GM18873 (cell line): ENCODE measurements around the gene PLXND1.

ENCODE experiments used
- ATAC-seq: cut with Tn5 transposase; IDR thresholded peaks from one replicate; pipeline ENCODE4 v1.9.1; 2021; ENCODE audit warnings: mild to moderate bottlenecking, moderate library complexity, moderate number of reproducible peaks; ENCODE audit not compliant: unreplicated experiment, low FRiP score

The PLXND1 gene

GRCh38 chr3:129602730-129603560, 3.5 kb downstream of the PLXND1 start:
- no peak for ATAC-seq

DNA sequence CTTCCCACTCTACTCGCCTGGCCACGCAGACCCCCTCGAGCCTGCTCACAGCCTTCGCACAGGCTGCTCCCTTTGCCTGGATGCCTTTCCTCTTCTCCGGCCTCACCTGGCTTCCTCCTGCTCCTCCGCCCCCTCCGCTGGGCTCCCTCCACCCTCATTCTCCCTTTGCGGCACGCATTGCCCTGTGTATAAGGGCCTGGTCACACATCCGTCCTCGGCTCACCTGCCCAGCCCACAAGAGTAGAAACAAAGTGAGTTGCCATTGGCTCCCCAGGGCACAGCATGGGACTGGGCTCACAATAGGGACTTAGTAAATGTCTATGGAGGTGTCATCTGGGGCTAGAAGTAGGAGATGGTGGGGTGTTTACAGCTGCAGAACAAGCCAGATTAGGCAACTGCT, 4.2 kb downstream of the PLXND1 start:
- no peak for ATAC-seq

DNA sequence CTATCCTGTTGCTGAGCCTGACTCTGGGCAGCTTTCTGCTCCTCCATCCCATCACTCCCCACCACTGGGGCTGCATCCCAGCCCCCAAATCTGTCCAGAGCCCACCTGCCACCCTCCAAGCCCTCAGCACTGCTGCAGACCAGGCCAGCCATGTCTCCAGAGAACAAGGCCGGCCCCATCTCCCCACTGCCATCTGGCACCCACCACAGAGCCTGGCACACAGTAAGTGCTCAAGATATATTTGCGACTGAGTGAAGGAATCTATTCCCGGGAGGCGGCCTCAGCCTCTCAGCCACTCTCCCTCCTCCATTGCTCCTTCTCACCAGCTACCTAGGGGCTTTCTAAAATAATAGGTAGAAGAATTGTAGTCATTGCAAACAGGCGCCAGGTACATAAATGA, 4.8 kb downstream of the PLXND1 start:
- no peak for ATAC-seq

- no peak for ATAC-seq
Measured at GRCh38 chr3:129600348-129600747, 6.1 kb downstream of the PLXND1 start.

DNA sequence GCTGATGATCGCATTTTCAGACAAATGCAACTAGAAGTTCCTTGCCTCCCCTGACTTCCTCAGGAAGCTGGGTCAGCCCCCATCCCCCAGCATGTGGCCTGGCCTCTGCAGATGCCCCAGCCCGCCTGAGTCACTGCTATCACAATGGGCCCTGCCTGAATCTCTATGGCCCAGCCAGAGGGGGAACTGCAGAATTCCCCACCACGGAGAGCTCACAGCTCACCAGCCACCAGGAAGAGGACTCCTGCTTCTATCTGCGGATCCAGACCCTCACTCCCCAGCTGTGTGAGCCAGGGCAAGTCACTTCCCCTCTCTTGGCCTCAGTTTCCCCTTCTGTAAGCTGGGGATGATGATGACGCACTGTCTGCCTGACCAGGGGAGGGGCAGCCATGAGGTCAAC, 6.9 kb downstream of the PLXND1 start:
- ATAC-seq = no peak

- no peak for ATAC-seq
Measured at GRCh38 chr3:129599073-129599472, 7.4 kb downstream of the PLXND1 start.

GRCh38 chr3:129598484-129598883, 8.0 kb downstream of the PLXND1 start:
- no peak for ATAC-seq

- no peak for ATAC-seq
Measured at GRCh38 chr3:129598000-129598381, 8.5 kb downstream of the PLXND1 start.

GRCh38 chr3:129597087-129597999, 9.1 kb downstream of the PLXND1 start:
- no peak for ATAC-seq

DNA sequence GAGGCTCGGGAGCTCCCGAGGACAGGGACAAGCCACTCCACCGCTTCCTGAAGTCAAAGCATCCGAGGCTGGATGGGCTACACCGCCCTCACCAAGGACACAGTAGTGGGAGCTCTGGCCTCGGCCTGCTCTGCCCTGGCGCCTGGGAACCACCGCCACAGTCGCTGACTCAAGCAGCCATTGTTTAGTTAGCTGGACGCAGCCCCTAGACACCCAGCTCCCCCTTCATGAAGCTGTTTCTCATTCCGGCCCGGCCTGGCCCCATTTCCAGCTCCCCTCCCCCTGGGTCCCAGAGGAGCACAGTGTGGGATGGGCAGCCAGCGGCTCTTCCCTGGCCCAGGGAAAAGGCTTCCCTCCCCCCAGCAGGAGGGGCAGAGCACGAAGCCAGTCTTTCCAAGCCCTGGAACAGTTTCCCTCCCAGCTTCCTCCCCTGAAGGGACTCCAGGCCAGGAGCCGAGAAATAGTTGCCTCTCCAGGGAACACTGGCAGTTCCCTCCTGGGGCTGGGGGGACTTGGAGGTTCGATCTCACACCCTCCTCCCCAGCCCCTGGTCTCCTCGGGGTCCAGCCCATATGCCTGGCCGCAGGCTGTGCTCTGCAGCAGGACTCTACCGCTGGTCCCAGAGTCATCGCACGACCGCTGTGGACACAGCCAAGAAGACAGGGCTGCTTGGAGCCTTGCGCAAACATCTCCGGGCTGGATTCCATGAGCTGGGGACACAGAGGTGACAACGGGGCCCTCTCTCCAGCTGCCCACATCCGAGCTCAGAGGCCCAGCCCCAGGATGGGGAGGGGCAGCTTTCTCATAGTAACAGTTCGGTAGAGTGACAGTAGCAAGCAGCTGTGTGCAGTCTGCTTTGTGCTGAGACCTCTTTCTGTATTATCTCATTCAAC, 10.0 kb downstream of the PLXND1 start:
- ATAC-seq = no peak

GRCh38 chr3:129595544-129596193, 10.8 kb downstream of the PLXND1 start:
- no peak for ATAC-seq

- ATAC-seq = no peak
Measured at GRCh38 chr3:129594907-129595390, 11.5 kb downstream of the PLXND1 start.

- no peak for ATAC-seq
Measured at GRCh38 chr3:129594409-129594808, 12.1 kb downstream of the PLXND1 start.

GRCh38 chr3:129593595-129594339, 12.7 kb downstream of the PLXND1 start:
- no peak for ATAC-seq

- ATAC-seq = no peak
Measured at GRCh38 chr3:129593230-129593594, 13.3 kb downstream of the PLXND1 start.

DNA sequence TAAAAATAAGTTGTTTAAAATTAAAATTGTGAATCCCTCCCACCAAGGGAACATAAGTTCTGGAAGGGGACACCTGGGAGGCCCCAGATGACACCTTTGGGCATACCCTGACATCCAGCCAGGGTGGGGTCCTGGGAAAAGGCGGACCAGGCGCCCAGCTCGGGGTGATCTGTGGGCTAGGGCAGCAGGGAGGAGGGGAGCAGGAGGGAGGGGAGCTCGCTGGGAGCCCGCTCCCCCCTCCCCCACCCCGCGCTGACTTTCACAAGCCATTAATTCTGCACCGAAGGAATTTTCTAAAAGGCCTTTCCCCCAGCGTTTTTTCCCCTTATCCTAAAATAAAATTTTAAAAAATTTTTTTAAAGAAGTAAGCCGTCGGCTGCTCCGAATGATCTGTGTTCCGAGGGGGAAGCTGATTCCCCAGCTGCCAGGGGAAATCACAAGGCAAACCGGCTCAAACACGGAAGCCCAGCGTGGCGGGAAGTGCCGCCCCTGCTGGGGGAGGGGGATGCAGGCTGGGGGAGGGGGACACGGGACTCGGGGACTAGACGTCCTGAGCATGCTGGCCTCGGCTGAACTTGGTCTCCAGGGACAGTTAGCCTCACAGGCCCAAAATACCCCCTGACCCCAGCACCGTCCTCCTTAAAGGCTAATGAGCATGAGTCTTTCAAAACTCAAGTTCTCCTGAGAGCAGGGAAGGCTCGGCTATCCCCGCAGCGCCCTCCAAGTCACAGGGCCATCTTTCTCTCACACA, 13.9 kb downstream of the PLXND1 start:
- no peak for ATAC-seq

- ATAC-seq = no peak
Measured at GRCh38 chr3:129591932-129592331, 14.5 kb downstream of the PLXND1 start.

GRCh38 chr3:129590215-129590614, 16.3 kb downstream of the PLXND1 start:
- ATAC-seq = no peak
